NCI-H1436 (cell line): ENCODE data around the gene HLA-DQB2.
"Not testable (repeated sequence)": the region's sequence is repeated elsewhere in the genome, so short reads cannot be mapped to it uniquely, and the experiment has no call there.

Experiments
- DNase-seq: peaks from one replicate; lab custom pipeline; 2025; lab: John Stamatoyannopoulos, UW

HLA-DQB2 gene

DNA sequence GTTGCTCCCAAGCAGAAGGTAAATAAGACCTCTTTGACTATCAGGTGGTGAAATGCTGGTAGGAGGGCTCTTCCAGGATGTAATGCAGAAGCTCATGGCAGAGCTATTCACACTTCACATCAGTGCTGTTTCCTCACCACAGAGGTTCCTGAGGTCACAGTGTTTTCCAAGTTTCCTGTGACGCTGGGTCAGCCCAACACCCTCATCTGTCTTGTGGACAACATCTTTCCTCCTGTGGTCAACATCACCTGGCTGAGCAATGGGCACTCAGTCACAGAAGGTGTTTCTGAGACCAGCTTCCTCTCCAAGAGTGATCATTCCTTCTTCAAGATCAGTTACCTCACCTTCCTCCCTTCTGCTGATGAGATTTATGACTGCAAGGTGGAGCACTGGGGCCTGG, 17.7 kb downstream of the HLA-DQB2 start:
- DNase-seq = not testable (repeated sequence)

DNA sequence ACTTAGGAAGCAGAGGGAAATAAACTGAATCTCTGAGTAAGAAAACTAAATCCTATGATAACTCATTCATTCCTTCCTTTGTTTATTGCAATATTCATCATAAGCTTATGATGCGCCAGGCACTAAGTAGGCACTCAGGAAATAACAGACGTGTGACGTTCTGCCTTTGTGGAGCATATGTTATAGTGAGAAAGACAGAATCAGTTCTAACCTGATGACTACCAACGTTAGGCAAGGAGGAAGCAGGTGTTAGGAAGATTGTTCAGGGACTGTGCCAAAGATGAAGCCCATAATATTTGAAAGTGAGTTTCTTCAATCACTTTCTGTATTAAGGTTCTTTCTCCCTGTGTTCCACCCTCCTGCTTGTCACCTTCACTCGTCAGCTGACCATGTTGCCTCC, 18.6 kb downstream of the HLA-DQB2 start:
- DNase-seq = no peak

DNA sequence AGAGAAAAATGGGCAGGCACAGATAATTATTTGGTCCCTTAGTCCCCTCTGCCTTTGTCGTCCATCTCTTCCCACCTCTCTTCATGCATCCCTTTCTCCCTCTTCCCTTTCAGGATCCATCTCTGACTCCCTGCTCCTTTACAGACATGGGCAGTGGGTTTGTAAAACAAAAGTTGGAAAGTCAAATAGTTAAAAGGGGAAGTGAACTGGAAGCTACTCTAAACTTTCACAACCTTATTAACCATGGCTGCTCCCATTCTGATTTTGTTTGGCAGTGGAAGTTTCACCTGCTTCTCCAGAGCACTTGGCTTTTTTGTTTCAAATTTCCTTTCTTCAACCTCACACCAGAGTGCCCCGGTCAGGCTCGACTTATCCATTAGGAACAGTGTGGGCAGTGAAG, 21.0 kb downstream of the HLA-DQB2 start:
- DNase-seq = no peak

DNA sequence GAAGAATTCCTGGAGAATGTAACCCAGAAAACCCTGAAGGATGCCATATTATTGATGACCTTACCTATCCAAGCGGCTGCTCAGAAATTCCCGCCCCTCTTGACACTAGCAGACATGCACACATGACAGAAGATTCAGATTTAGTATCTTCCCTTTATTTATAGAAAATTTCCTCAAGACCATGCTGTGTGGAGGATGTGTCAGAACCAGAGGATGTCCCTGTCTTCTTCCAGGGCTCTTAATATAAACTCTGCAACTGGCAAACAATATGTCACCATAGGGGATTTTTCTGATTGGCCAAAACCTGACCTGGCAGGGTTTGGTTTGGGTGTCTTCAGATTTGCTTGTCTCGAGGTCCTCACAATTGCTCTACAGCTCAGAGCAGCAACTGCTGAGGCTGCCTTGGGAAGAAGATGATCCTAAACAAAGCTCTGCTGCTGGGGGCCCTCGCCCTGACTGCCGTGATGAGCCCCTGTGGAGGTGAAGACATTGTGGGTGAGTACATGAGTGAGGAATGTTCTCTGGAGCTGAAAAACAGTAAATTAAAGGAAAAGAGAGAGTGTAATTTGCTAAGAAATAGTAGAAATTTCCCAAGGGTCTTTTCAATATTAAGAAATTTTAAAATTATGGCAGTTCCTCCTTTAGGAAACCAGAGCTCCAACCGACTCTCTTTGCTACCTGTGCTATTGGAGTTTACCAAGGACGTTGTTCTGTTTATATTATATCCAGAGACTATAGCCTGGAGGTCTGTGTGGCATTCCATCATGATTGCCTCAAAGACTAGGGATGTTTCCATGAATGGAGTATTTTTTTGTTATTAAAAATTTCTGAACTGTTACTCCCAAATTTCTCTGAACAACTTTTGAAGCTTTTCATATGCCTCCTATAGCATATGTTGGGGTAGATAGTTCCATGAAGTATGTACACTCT, 22.0 kb downstream of the HLA-DQB2 start, which contains the start of gene HLA-DQA2:
Gene HLA-DQA2 (plus strand): TSS at position 361 of the 930 bp plus-strand sequence. CDS start 53 bp downstream, at position 414.
- DNase-seq = no peak

DNA sequence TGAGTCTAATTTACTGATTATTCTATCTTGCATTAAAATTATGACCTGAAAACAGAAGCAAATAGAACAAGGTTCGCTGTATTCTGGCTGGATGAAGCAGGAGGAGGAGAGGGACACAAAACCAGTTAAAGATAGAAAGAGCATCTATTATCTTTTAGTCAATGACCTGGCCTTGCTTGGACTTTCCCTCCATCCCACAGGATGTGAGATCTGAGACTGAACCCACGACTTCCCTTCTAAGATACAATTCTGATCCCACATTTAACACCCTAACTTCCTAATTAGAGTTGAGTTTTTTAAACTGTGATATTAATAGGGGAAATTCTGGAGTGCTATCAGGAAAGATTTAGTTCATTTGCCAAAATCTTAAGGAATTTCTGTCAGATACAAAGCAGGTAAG, 25.2 kb downstream of the HLA-DQB2 start:
- DNase-seq = no peak

DNA sequence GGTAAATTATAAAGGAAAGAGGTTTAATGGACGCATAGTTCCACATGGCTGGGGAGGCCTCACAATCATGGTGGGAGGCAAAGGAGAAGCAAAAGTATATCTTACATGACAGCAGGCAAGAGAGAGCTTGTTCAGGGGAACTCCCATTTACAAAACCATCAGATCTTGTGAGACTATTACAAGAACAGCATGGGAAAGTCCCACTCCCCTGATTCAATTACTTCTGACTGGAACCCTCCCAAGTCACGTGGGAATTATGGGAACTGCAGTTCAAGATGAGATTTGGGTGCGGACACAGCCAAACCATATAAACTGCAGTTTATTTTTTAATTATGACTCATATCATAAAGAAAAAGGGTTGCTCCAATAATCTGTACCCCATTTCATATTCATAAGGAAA, 44.5 kb downstream of the HLA-DQB2 start:
- no peak for DNase-seq

DNA sequence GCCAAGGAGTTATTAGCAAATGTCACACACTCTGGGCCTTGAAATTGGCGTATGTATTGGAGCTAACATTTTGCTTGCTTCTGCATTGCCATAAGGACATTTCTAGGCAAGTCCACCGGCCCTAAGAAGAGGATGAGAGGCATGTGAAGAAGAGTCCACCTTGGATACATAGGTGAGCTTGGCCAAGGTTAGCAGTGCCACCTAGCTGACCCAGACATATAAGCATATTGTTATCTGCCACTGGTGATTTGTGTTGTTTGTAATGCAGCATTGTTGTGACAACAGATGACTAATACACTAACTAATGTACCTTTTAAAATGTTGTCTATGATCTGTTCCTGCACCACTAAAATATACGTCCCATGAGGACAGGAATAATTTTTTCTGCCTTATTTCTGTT, 46.9 kb downstream of the HLA-DQB2 start:
- DNase-seq = no peak

DNA sequence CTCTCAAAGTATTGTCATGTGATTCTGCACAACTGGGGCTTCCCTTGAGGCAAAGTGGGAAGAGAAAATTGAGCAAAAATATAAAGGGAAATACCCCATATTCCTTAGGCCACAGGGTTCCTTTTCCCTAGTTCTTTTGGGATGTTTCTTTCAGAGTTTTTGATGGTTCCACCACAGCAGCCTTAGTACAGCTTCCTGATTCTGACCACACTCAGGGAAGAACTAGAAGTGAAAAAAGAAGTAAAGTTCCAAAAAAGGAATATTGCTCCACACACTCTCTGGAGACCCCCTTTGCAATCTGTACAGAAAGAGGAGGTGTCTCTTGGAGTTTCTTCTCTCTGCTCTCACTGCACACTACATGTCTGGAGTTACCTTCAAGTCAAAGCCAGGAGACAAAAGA, 50.1 kb downstream of the HLA-DQB2 start:
- no peak for DNase-seq

DNA sequence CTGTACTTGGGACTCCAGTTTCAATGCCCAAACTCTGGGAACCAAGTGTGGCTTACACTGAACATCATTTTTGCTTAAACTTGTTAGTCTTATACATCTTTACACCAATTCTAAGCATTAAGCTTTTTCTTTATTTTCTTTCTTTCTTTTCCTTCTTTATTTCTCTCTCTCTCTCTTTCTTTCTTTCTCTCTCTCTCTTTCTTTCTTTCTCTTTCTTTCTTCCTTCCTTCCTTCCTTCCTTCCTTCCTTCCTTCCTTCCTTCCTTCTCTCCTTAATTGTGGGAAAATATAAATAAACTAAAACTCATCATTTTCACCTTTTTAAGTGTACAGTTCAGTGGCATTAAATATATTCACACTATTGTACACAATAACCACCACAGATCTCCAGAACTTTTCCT, 53.7 kb downstream of the HLA-DQB2 start:
- no peak for DNase-seq
